Measurements from ENCODE around the gene ACTR1B.

DNA sequence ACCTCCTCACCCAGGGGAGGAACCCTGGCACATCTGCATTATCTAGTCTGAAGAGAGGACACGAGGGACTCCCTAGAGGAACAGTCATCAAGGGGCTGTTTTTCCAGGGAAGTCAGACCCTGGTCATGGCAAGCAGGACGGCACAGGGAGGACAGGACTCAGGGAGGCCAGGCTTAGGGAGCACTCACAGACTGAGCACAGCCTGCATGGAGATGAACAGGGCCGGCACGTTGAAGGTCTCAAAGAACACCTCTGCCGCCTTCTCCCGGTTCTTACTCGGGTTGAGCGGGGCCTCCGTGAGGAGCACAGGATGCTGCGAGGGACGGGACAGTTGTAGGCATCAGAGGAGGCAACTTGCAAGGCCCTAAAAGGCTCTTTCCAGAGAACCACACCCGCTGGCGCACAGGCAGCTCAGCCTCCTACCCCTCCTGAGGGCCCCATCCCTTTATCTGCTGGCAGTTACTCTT lies 5.1 kb downstream of the ACTR1B start:
- TF ChIP-seq, protein P1, sequence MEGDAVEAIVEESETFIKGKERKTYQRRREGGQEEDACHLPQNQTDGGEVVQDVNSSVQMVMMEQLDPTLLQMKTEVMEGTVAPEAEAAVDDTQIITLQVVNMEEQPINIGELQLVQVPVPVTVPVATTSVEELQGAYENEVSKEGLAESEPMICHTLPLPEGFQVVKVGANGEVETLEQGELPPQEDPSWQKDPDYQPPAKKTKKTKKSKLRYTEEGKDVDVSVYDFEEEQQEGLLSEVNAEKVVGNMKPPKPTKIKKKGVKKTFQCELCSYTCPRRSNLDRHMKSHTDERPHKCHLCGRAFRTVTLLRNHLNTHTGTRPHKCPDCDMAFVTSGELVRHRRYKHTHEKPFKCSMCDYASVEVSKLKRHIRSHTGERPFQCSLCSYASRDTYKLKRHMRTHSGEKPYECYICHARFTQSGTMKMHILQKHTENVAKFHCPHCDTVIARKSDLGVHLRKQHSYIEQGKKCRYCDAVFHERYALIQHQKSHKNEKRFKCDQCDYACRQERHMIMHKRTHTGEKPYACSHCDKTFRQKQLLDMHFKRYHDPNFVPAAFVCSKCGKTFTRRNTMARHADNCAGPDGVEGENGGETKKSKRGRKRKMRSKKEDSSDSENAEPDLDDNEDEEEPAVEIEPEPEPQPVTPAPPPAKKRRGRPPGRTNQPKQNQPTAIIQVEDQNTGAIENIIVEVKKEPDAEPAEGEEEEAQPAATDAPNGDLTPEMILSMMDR (conservative IDR thresholded peaks at IDR 0.05; ENCODE audit: low read length), result no peak
- no peak for TF ChIP-seq EZH2phosphoT487 (IDR thresholded peaks at IDR 0.05; ENCODE audit: borderline replicate concordance, low read depth, low read length)

Measured in OCI-LY7 (cell line).